ENCODE data around the gene ILF2. TPM values are rescaled to one million over a fixed set of nuclear protein-coding genes. Genes with fewer than 3 reads are reported as not detected.
A peak's percentile ranks its signal among the peaks of the same experiment; 100 is the strongest.

The ILF2 gene
- total RNA-seq, 1 donor from 2014 or later = 61.6 TPM

GRCh38 chr1:153614906-153615305, 55.9 kb downstream of the ILF2 start:
- Histone ChIP-seq H3K36me3 (peaks cover 21% of the 10 kb centered on the region), H3K9me3 (replicated peaks) (no peaks in the 10 kb centered on the region), H3K27ac (replicated peaks) (no peak overlapping the region), H3K4me3 (no peak overlapping the region), H3K27me3 (ENCODE audit: low read depth) (no peaks in the 10 kb centered on the region), H3K4me1 (peaks cover 46% of the 10 kb centered on the region)
- intact Hi-C loops (cut with micrococcal nuclease) = no loop called here
- TF ChIP-seq, protein P1, sequence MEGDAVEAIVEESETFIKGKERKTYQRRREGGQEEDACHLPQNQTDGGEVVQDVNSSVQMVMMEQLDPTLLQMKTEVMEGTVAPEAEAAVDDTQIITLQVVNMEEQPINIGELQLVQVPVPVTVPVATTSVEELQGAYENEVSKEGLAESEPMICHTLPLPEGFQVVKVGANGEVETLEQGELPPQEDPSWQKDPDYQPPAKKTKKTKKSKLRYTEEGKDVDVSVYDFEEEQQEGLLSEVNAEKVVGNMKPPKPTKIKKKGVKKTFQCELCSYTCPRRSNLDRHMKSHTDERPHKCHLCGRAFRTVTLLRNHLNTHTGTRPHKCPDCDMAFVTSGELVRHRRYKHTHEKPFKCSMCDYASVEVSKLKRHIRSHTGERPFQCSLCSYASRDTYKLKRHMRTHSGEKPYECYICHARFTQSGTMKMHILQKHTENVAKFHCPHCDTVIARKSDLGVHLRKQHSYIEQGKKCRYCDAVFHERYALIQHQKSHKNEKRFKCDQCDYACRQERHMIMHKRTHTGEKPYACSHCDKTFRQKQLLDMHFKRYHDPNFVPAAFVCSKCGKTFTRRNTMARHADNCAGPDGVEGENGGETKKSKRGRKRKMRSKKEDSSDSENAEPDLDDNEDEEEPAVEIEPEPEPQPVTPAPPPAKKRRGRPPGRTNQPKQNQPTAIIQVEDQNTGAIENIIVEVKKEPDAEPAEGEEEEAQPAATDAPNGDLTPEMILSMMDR (IDR thresholded peaks at IDR 0.05; ENCODE audit: borderline replicate concordance) = no peak
- no peak for DNase-seq

GRCh38 chr1:153614189-153614900, 56.4 kb downstream of the ILF2 start:
- Histone ChIP-seq H3K27me3 (ENCODE audit: low read depth) (no peaks in the 10 kb centered on the region), H3K9me3 (replicated peaks) (no peaks in the 10 kb centered on the region), H3K27ac (replicated peaks) (no peak overlapping the region), H3K36me3 (peaks cover 16% of the 10 kb centered on the region), H3K4me3 (no peak overlapping the region), H3K4me1 (peaks cover 52% of the 10 kb centered on the region)
- DNase-seq = no peak
- TF ChIP-seq, protein P1 (IDR thresholded peaks at IDR 0.05; ENCODE audit: borderline replicate concordance) = no peak
- intact Hi-C loops (cut with micrococcal nuclease) = no loop called here

- Histone ChIP-seq H3K9me3 (replicated peaks) (no peaks in the 10 kb centered on the region), H3K4me3 (peak overlapping the region; percentile 74), H3K27ac (replicated peaks) (peak overlapping the region; percentile 87), H3K27me3 (ENCODE audit: low read depth) (no peaks in the 10 kb centered on the region), H3K36me3 (peaks cover 7% of the 10 kb centered on the region), H3K4me1 (peaks cover 61% of the 10 kb centered on the region)
- TF ChIP-seq, protein P1 (IDR thresholded peaks at IDR 0.05; ENCODE audit: borderline replicate concordance) = no peak
- DNase-seq = no peak
- intact Hi-C loops (cut with micrococcal nuclease) = no loop called here
These were observed 57.4 kb downstream of the ILF2 start for GRCh38 chr1:153613406-153613805.

DNA sequence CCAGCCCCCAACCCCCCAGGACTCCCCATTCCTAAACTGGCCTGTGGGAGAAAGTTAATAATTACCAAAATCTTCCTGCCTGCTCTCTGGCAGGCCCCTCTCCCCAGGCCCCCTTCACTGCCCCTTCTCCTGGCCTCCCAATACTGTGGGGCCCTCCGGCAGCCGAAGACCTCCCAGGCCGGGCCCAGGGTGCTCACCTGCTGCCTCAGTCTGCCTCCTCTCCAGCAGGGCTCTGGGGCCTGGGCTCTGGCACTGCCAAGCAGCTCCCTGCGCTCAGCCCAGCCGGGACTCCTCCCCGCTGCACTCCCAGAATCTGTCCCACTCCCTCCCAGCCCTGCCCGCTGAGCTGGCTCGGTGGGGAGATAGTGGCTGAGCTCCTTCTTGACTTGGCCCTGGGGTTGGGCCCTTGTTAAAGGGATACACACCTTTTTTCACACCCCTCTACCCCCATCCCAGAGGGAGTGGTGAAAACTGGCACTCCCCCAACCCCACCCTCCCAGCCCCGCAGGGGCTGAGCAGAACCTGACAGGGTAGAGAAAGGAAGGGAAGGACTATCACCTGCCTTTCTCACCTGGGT, 58.0 kb downstream of the ILF2 start, which contains the start of gene S100A16:
Gene S100A16, minus strand, starts transcription at position 383 of the 577 bp plus-strand sequence. CDS start 4,986 bp downstream, outside the sequence.
- DNase-seq = peak; percentile 78
- H3K9me3 ChIP-seq (replicated peaks) = no peaks in the 10 kb centered on the region
- peak within 1 kb of the TSS; percentile 87 for H3K27ac ChIP-seq (replicated peaks)
- H3K4me3 ChIP-seq = peak within 1 kb of the TSS; percentile 74
- intact Hi-C loops (cut with micrococcal nuclease) = no loop called here
- TF ChIP-seq, protein P1 (IDR thresholded peaks at IDR 0.05; ENCODE audit: borderline replicate concordance) = no peak
- H3K27me3 ChIP-seq (ENCODE audit: low read depth) = no peaks in the 10 kb centered on the region
- peaks cover 4% of the 10 kb centered on the region for H3K36me3 ChIP-seq
- peaks cover 67% of the 10 kb centered on the region for H3K4me1 ChIP-seq

- peak overlapping the region; percentile 87 for H3K27ac ChIP-seq (replicated peaks)
- TF ChIP-seq, protein P1 (IDR thresholded peaks at IDR 0.05; ENCODE audit: borderline replicate concordance) = no peak
- no peaks in the 10 kb centered on the region for H3K27me3 ChIP-seq (ENCODE audit: low read depth)
- intact Hi-C loops (cut with micrococcal nuclease) = no loop called here
- H3K4me3 ChIP-seq = peak overlapping the region; percentile 74
- H3K36me3 ChIP-seq = peaks cover 8% of the 10 kb centered on the region
- no peak for DNase-seq
- no peaks in the 10 kb centered on the region for H3K9me3 ChIP-seq (replicated peaks)
- H3K4me1 ChIP-seq = peaks cover 69% of the 10 kb centered on the region
These were observed 58.6 kb downstream of the ILF2 start for GRCh38 chr1:153612111-153612754.

Small RNA genes lying within 50 kb of the gene (microRNA-seq; reads per million reads assigned to microRNA genes)
- not detected for gene MIR8083

Other genes starting within 250 kb of the ILF2 start
- gene S100A7, start 210.3 kb downstream of the ILF2 start, total RNA-seq = not detected
- gene S100A6, start 135.0 kb downstream of the ILF2 start, total RNA-seq = 336 TPM
- gene S100A5, start 130.1 kb downstream of the ILF2 start, total RNA-seq = not detected
- 137 TPM for gene S100A4, start 125.2 kb downstream of the ILF2 start, total RNA-seq
- gene S100A3, start 121.7 kb downstream of the ILF2 start, total RNA-seq = 0.36 TPM
- 2.7 TPM for gene S100A2, start 105.1 kb downstream of the ILF2 start, total RNA-seq
- gene S100A16, start 57.9 kb downstream of the ILF2 start, total RNA-seq = 38.8 TPM
- 6.5 TPM for gene S100A14, start 54.7 kb downstream of the ILF2 start, total RNA-seq
- 131 TPM for gene S100A13, start 43.5 kb downstream of the ILF2 start, total RNA-seq
- 2,012 TPM for gene S100A1, start 42.6 kb downstream of the ILF2 start, total RNA-seq
- gene CHTOP, start 36.9 kb downstream of the ILF2 start, total RNA-seq = 75.5 TPM
- gene SNAPIN, start 12.3 kb downstream of the ILF2 start, total RNA-seq = 67.0 TPM
- gene NPR1, start 7.7 kb upstream of the ILF2 start, total RNA-seq = 10.4 TPM
- 34.3 TPM for gene INTS3, start 57.1 kb upstream of the ILF2 start, total RNA-seq
- gene SLC27A3, start 104.4 kb upstream of the ILF2 start, total RNA-seq = 10.5 TPM

Measured in left ventricle myocardium inferior (tissue), 1 donor.